Upper lobe of left lung (tissue), 4 donors: ENCODE measurements around the gene DISP3.

Experiments used
- EP300 ChIP-seq, 4 donors: sonication (generic); formaldehyde crosslinking; IDR thresholded peaks; one replicate each; pipeline ENCODE4 v1.5.1; 2017; ENCODE audit warnings: antibody characterized with exemption in 4 of 4, control low read depth in 2 of 4
- POLR2A ChIP-seq, 4 donors: fragments of 450-650 bp; IDR thresholded peaks; one replicate each; pipeline ENCODE4 v1.5.1; 2016 to 2017; ENCODE audit warnings: antibody characterized with exemption in 4 of 4, mild to moderate bottlenecking in 2 of 4
- TF ChIP-seq, protein P1 (sequence below), 6 experiments: fragments of 450-650 bp in 4 of 6; fragments of 200-600 bp in 2 of 6; sonication (generic) in 2 of 6; IDR thresholded peaks; one replicate each; pipeline ENCODE4 v1.5.1; 2016 to 2019; ENCODE audit warnings: antibody characterized with exemption in 6 of 6

DNA sequence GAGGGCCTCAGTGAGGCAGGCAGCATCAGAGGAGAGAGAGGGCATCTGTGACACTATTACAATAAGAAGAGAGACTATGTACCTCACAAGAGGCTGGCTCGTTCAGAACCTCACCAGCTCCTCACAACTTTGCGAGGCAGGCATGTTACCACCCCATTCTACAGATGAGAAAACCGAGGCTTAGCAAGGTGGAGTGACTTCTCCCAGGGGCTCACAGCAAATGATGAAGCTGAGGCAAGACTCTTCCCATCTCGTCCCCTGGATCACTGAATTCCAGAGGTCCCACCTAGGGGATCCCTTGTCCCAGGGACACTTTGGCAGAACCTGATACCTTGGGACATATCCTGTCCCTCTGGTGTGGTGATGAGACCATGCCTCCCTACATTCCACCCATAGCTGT is 64.4 kb downstream of the DISP3 start:
- TF ChIP-seq, protein P1, sequence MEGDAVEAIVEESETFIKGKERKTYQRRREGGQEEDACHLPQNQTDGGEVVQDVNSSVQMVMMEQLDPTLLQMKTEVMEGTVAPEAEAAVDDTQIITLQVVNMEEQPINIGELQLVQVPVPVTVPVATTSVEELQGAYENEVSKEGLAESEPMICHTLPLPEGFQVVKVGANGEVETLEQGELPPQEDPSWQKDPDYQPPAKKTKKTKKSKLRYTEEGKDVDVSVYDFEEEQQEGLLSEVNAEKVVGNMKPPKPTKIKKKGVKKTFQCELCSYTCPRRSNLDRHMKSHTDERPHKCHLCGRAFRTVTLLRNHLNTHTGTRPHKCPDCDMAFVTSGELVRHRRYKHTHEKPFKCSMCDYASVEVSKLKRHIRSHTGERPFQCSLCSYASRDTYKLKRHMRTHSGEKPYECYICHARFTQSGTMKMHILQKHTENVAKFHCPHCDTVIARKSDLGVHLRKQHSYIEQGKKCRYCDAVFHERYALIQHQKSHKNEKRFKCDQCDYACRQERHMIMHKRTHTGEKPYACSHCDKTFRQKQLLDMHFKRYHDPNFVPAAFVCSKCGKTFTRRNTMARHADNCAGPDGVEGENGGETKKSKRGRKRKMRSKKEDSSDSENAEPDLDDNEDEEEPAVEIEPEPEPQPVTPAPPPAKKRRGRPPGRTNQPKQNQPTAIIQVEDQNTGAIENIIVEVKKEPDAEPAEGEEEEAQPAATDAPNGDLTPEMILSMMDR (IDR thresholded peaks at IDR 0.05): no peak
- TF ChIP-seq EP300 (IDR thresholded peaks at IDR 0.05) (no peak), POLR2A (IDR thresholded peaks at IDR 0.05) (no peak)
